Trophoblast cell (in vitro differentiated cells and primary cell): ENCODE results near the gene OR8K3. TPM values are rescaled to one million over a fixed set of nuclear protein-coding genes. Genes with fewer than 3 reads are reported as not detected.

Experiments used
- DNase-seq, 2 donors: peaks; one replicate each; pipeline ENCODE4 v3.0.0-alpha.2; 2016
- H2AFZ ChIP-seq: 2 replicates; pipeline ENCODE4 v1.6.1; 2013; ENCODE audit warnings: low read length, moderate library complexity, mild to moderate bottlenecking; ENCODE audit not compliant: insufficient read depth, poor library complexity
- H2AK5ac ChIP-seq: 2 replicates; pipeline ENCODE4 v1.6.1; 2013; ENCODE audit warnings: mild to moderate bottlenecking, low read length
- H2BK120ac ChIP-seq: 2 replicates; pipeline ENCODE4 v1.6.1; 2013; ENCODE audit warnings: low read length, mild to moderate bottlenecking, moderate library complexity; ENCODE audit not compliant: insufficient read depth, poor library complexity
- H2BK12ac ChIP-seq: 2 replicates; pipeline ENCODE4 v1.6.1; 2013; ENCODE audit warnings: mild to moderate bottlenecking, low read length, moderate library complexity
- H2BK5ac ChIP-seq: 2 replicates; pipeline ENCODE4 v1.6.1; 2013; ENCODE audit warnings: low read length, low read depth, moderate library complexity, mild to moderate bottlenecking; ENCODE audit not compliant: poor library complexity
- H3K14ac ChIP-seq: 2 replicates; pipeline ENCODE4 v1.6.1; 2013; ENCODE audit warnings: mild to moderate bottlenecking, low read length
- H3K18ac ChIP-seq: 2 replicates; pipeline ENCODE4 v1.6.1; 2013; ENCODE audit warnings: mild to moderate bottlenecking, low read length
- H3K23ac ChIP-seq: 2 replicates; pipeline ENCODE4 v1.6.1; 2013; ENCODE audit warnings: low read length
- H3K27ac ChIP-seq: 2 replicates; pipeline ENCODE4 v1.5.1; 2013; ENCODE audit warnings: low read depth, mild to moderate bottlenecking, inconsistent platforms, low read length, moderate library complexity
- H3K27me3 ChIP-seq: 2 replicates; pipeline ENCODE4 v1.6.1; 2013; ENCODE audit warnings: inconsistent platforms, mild to moderate bottlenecking, low read length, moderate library complexity; ENCODE audit not compliant: insufficient read depth
- H3K36me3 ChIP-seq, 2 experiments: 1 replicate in 1 of 2; 2 replicates in 1 of 2; pipeline ENCODE4 v1.6.1; 2013; ENCODE audit warnings: low read length in 2 of 2, mild to moderate bottlenecking in 2 of 2, moderate library complexity in 1 of 2; ENCODE audit not compliant: insufficient read depth in 2 of 2, control insufficient read depth in 1 of 2
- H3K4ac ChIP-seq: 2 replicates; pipeline ENCODE4 v1.6.1; 2013; ENCODE audit warnings: low read depth, mild to moderate bottlenecking, low read length, moderate library complexity
- H3K4me1 ChIP-seq, 2 experiments: 1 replicate in 1 of 2; 2 replicates in 1 of 2; pipeline ENCODE4 v1.6.1; 2013; ENCODE audit warnings: low read length in 2 of 2, mild to moderate bottlenecking in 2 of 2, moderate library complexity in 1 of 2; ENCODE audit not compliant: insufficient read depth in 2 of 2, control insufficient read depth in 1 of 2
- H3K4me2 ChIP-seq: 2 replicates; pipeline ENCODE4 v1.6.1; 2013; ENCODE audit warnings: inconsistent platforms, mild to moderate bottlenecking, low read length, moderate library complexity
- H3K4me3 ChIP-seq: 2 replicates; pipeline ENCODE4 v1.5.1; 2013; ENCODE audit warnings: mild to moderate bottlenecking, low read depth, low read length, inconsistent platforms
- H3K79me1 ChIP-seq: one replicate; pipeline ENCODE4 v1.6.1; 2013; ENCODE audit warnings: low read length
- H3K79me2 ChIP-seq: 2 replicates; pipeline ENCODE4 v1.6.1; 2013; ENCODE audit warnings: low read length, mild to moderate bottlenecking; ENCODE audit not compliant: control insufficient read depth, insufficient read depth, poor library complexity
- H3K9ac ChIP-seq: 2 replicates; pipeline ENCODE4 v1.6.1; 2013; ENCODE audit warnings: mild to moderate bottlenecking, low read length
- H3K9me3 ChIP-seq: 2 replicates; pipeline ENCODE4 v1.6.1; 2013; ENCODE audit warnings: low read depth, mild to moderate bottlenecking, control low read depth, inconsistent platforms, low read length; ENCODE audit not compliant: insufficient read depth
- H4K12ac ChIP-seq: 2 replicates; pipeline ENCODE4 v1.6.1; 2013; ENCODE audit warnings: low read depth, mild to moderate bottlenecking, low read length, moderate library complexity
- H4K8ac ChIP-seq: 2 replicates; pipeline ENCODE4 v1.6.1; 2013; ENCODE audit warnings: low read depth, mild to moderate bottlenecking, low read length, moderate library complexity
- H4K91ac ChIP-seq: one replicate; pipeline ENCODE4 v1.6.1; 2013; ENCODE audit warnings: low read depth, mild to moderate bottlenecking, low read length, moderate library complexity
- WGBS: extraction: QIAGEN DNeasy Blood & Tissue Kit; methylation state at CpG from one replicate; pipeline ENCODE4 v1.1.7; 2013; ENCODE audit warnings: missing lambda C conversion rate; ENCODE audit not compliant: insufficient read length, insufficient coverage; ENCODE audit errors: extremely low coverage; 5-methylcytosine and 5-hydroxymethylcytosine counted together
- polyA plus RNA-seq: library from polyadenylated mRNA; stranded (reverse); fragments of 200-250 nt; gene quantifications from 2 replicates; pipeline ENCODE4 v1.2.3, GENCODE V29; 2013

OR8K3 gene
- not detected in 2 replicates for polyA plus RNA-seq

DNA sequence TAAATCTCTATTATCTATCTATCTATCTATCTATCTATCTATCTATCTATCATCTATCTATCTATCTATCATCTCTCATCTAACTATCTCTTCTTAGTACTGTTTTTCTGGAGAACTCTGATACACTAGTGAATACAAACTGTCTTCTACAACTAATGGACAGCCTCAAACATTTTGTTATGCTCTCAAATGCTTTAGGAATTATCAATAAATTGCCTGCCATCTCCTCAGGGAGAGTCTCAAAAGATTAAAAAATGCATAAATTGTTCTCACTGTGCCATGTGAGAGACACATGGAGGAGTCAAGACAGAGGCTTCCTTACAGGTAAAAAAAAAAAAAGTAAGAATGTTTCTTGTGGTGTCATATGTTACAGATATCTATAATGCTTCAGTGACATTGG, at the start of gene OR8K3:
Gene OR8K3 (plus strand): TSS at position 301 of the 400 bp plus-strand sequence. CDS start 3,163 bp downstream, outside the sequence.
- no peak within 1 kb of the TSS for H2BK120ac ChIP-seq
- H3K9me3 ChIP-seq, result no peaks in the 10 kb centered on the region
- no peaks in the 10 kb centered on the region for H3K36me3 ChIP-seq

GRCh38 chr11:56271092-56271491, 43.9 kb upstream of the OR8K3 start:
- Histone ChIP-seq H2BK5ac (no peak overlapping the region), H3K4me1 (no peaks in the 10 kb centered on the region), H2AFZ (no peak overlapping the region), H3K14ac (no peak overlapping the region), H3K4me3 (no peak overlapping the region), H4K8ac (no peak overlapping the region), H3K27ac (no peak overlapping the region), H4K12ac (no peak overlapping the region), H2BK12ac (no peak overlapping the region), H3K27me3 (no peaks in the 10 kb centered on the region), H3K4me2 (no peak overlapping the region), H3K36me3 (no peaks in the 10 kb centered on the region), H2BK120ac (no peak overlapping the region), H2AK5ac (no peak overlapping the region), H3K18ac (no peak overlapping the region), H3K9me3 (no peaks in the 10 kb centered on the region), H3K79me1 (no peaks in the 10 kb centered on the region), H3K9ac (no peak overlapping the region), H3K79me2 (no peaks in the 10 kb centered on the region), H3K4ac (no peak overlapping the region), H3K23ac (no peak overlapping the region), H4K91ac (no peak overlapping the region)
- no CpG with 5 or more reads among the region's 3 CpGs for WGBS
- DNase-seq, result no peak

More for the DNA sequence above, at the start of gene OR8K3:
- Histone ChIP-seq H3K4me1 (no peaks in the 10 kb centered on the region), H4K12ac (no peak within 1 kb of the TSS), H2BK12ac (no peak within 1 kb of the TSS), H3K79me1 (no peaks in the 10 kb centered on the region), H4K91ac (no peak within 1 kb of the TSS), H3K4me3 (no peak within 1 kb of the TSS), H3K27me3 (no peaks in the 10 kb centered on the region), H4K8ac (no peak within 1 kb of the TSS), H3K23ac (no peak within 1 kb of the TSS), H3K79me2 (no peaks in the 10 kb centered on the region), H3K14ac (no peak within 1 kb of the TSS), H2AFZ (no peak within 1 kb of the TSS), H3K9ac (no peak within 1 kb of the TSS), H2AK5ac (no peak within 1 kb of the TSS), H2BK5ac (no peak within 1 kb of the TSS), H3K27ac (no peak within 1 kb of the TSS), H3K4ac (no peak within 1 kb of the TSS), H3K4me2 (no peak within 1 kb of the TSS), H3K18ac (no peak within 1 kb of the TSS)
- no peak for DNase-seq

DNA sequence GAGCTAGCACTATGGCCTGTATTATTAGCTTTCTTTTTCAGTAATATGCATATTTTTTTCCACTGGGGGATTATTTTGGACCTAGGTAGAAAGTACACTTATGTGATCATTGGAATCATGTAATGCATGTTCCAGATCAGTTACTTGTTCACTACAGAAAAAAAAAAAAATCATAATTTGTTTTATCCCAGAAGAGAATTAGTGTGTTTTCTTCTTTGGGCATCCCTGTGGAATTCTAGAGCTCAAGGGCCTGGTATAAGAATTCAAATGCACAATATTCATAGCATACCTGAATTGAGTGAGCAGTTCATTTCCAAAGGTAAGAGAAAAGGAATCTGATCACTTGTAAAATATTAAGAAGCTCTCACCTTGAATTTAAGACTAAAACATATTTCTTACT, 41.1 kb upstream of the OR8K3 start, which contains the start of gene OR5T1:
Gene OR5T1 (plus strand): TSS at position 301 of the 400 bp plus-strand sequence. CDS start 1,485 bp downstream, outside the sequence.
- no peaks in the 10 kb centered on the region for H3K4me1 ChIP-seq
- H3K79me2 ChIP-seq, result no peaks in the 10 kb centered on the region
- DNase-seq, result no peak
- H3K79me1 ChIP-seq, result no peaks in the 10 kb centered on the region
- H3K27ac ChIP-seq, result no peak within 1 kb of the TSS
- no peak within 1 kb of the TSS for H2AK5ac ChIP-seq
- H3K4ac ChIP-seq, result no peak within 1 kb of the TSS
- H3K14ac ChIP-seq, result no peak within 1 kb of the TSS
- no peak within 1 kb of the TSS for H3K4me2 ChIP-seq
- no peak within 1 kb of the TSS for H2BK12ac ChIP-seq
- no peak within 1 kb of the TSS for H3K23ac ChIP-seq
- no peaks in the 10 kb centered on the region for H3K27me3 ChIP-seq
- H3K36me3 ChIP-seq, result no peaks in the 10 kb centered on the region
- H2BK5ac ChIP-seq, result no peak within 1 kb of the TSS
- no peak within 1 kb of the TSS for H2BK120ac ChIP-seq
- no peak within 1 kb of the TSS for H3K9ac ChIP-seq
- H2AFZ ChIP-seq, result no peak within 1 kb of the TSS
- no peak within 1 kb of the TSS for H4K91ac ChIP-seq
- H4K8ac ChIP-seq, result no peak within 1 kb of the TSS
- H3K18ac ChIP-seq, result no peak within 1 kb of the TSS
- no peak within 1 kb of the TSS for H4K12ac ChIP-seq
- H3K4me3 ChIP-seq, result no peak within 1 kb of the TSS
- H3K9me3 ChIP-seq, result no peaks in the 10 kb centered on the region

DNA sequence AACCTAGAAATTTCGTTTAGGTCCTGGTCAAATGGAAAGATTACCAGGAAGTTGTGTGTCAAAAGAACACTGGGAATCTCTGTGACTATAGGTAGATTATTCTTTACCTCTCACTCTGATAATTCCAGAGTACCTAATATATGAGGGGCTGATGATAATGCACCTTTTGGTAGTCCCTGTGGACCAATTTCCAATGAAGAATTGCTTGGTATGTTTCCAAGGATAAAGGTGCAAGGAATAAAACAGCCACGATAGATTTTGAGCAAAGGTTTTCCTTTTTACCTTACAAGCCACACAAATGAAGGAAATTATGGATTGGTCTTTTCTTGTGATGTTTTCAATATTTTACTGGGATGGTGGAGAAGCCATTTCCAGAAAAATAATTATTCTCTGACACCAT, 22.8 kb upstream of the OR8K3 start, which contains the start of gene OR8H1:
Gene OR8H1 (minus strand): TSS at position 101 of the 400 bp plus-strand sequence. CDS start 1,192 bp downstream, outside the sequence.
- Histone ChIP-seq H3K4me1 (no peaks in the 10 kb centered on the region), H3K23ac (no peak within 1 kb of the TSS), H2BK12ac (no peak within 1 kb of the TSS), H2AK5ac (no peak within 1 kb of the TSS), H3K27me3 (no peaks in the 10 kb centered on the region), H4K8ac (no peak within 1 kb of the TSS), H2AFZ (no peak within 1 kb of the TSS), H2BK5ac (no peak within 1 kb of the TSS), H4K12ac (no peak within 1 kb of the TSS), H3K4ac (no peak within 1 kb of the TSS), H3K9ac (no peak within 1 kb of the TSS), H3K36me3 (no peaks in the 10 kb centered on the region), H3K27ac (no peak within 1 kb of the TSS), H3K9me3 (no peaks in the 10 kb centered on the region), H3K14ac (no peak within 1 kb of the TSS), H3K18ac (no peak within 1 kb of the TSS), H3K79me2 (no peaks in the 10 kb centered on the region), H3K4me2 (no peak within 1 kb of the TSS), H3K79me1 (no peaks in the 10 kb centered on the region), H2BK120ac (no peak within 1 kb of the TSS), H3K4me3 (no peak within 1 kb of the TSS), H4K91ac (no peak within 1 kb of the TSS)
- no CpG with 5 or more reads among the region's 2 CpGs for WGBS
- no peak for DNase-seq
